GM19455 (cell line): ENCODE data around the gene AACS.

ENCODE experiments used
- ATAC-seq: cut with Tn5 transposase; IDR thresholded peaks from one replicate; pipeline ENCODE4 v1.9.1; 2021; ENCODE audit not compliant: unreplicated experiment

The AACS gene

GRCh38 chr12:125149160-125150108 lies 84.2 kb downstream of the AACS start:
- peak; percentile 95 for ATAC-seq

DNA sequence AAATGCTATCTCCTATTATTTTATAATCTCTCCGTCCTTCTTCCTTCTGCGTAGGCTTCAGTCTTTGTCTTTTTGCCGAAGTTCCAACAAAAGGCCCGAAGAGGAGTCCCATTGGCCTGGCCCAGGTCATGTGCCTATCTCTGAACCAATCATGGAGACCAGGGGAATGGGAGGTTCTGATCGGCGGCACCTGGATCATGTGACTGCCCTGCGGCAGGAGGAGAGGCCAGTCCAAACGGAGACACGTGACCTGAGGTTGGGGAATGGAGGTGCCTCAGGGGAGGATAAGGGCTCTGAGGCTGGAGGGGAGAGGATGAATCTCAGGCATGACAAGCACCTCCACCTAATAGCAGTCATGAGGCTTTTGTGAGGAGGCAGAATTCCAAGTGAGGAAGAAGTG lies 86.0 kb downstream of the AACS start:
- no peak for ATAC-seq

- ATAC-seq: no peak
Observed at GRCh38 chr12:125152463-125152862, 87.2 kb downstream of the AACS start.

DNA sequence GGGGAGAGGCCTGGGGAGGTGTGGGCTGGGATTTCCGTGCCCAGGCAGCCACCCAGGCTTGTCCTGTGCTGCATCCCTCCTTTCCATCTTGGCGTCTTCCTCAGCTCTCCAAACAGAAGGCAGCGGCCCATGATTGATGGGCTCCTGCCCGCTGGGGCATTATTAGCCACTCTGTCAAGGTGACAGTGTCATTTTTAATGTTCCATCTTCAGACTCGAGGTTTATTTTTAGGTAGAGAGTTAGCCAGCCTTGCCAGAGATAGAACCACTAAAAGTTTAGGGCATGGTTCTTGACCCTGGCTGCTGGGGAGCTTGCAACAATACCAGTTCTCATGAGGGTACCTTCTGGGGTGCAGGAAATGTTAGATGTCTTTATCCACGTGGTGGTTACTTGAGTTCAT lies 90.1 kb downstream of the AACS start:
- no peak for ATAC-seq

DNA sequence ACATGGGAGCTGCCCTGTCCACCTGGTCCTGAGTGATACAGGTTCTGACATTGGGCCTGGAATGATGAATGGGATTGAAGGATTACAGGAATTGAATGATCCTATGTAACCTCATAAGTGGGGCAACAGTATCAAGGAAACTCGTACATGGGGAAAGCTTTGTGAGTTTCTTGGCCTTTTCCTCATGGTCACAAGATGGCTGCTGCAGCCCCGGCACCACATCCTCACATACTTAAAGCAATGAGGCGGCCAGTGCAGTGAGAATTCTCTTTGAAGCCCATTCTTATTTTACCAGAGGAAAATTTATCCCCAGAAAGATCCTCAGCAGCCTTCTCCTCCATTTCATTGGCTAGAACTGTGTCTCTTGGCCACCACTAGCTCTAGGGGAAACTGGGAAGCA lies 91.9 kb downstream of the AACS start:
- ATAC-seq: no peak

- no peak for ATAC-seq
Observed at GRCh38 chr12:125159702-125160101, 94.5 kb downstream of the AACS start.

DNA sequence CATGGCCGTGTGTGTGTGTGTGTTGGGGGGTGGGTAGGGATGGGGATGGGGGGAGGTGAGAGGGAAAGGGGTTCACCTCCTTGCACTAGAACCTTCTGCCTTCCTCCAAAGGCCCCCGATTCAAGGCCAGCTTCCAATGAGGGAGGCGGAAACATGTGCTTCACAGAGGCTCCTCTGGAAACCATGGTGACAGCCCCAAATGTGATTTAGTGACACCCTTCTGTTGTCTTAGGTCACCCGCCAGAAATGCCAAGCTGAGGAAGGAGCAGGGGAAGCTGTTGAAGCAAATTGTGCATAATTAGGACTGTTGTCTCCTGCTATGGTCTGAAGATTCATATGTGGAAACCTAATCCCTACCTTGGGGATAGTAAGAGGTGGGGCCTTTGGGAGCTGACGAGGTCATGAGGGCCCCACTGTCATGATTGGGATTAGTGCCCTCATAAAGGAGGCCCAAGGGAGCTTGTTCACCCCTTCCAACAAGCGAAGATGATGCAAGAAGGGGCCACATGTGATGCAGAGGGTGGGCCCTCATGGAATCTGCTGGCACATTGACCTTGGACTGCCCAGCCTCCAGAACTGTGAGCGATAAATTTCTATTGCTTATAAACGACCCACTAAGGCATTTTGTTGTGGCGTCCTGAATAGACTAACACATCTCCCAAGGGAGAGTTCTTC lies 95.2 kb downstream of the AACS start:
- ATAC-seq: no peak

DNA sequence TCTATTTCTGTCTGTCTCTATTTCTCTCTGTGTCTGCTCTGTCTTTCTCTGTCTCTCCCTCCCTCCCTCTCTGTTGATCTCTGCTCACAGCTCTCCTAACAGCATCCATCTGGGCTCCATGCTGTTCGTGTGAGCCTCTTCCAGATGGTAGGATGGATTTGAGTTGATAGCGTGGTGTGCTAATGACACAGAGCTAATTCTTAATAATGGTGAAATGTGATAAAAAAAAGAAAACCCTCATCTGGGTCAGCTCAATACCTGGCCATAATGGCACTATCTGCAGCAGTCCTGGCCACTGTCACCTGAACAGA lies 96.4 kb downstream of the AACS start:
- no peak for ATAC-seq

- ATAC-seq: no peak
Observed at GRCh38 chr12:125162489-125163028, 97.3 kb downstream of the AACS start.

DNA sequence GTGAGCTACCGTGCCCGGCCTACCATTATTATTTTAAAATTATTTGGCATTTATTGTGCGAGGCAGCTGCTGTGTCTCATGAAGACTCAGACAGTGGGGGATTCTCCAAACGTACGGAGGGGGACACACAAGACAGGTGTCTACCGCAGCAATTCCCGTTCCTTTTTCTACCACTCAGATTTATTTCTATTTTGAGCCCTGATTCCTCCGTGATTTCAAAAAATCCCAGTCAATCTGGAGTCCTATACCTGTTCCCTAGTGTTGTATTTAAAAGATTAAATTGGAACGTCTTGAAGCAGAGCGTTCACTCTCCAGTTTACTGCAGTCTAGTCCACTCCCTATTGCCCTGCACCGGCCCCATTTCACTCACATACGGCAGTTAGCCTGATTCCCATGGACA lies 97.9 kb downstream of the AACS start:
- ATAC-seq: no peak

DNA sequence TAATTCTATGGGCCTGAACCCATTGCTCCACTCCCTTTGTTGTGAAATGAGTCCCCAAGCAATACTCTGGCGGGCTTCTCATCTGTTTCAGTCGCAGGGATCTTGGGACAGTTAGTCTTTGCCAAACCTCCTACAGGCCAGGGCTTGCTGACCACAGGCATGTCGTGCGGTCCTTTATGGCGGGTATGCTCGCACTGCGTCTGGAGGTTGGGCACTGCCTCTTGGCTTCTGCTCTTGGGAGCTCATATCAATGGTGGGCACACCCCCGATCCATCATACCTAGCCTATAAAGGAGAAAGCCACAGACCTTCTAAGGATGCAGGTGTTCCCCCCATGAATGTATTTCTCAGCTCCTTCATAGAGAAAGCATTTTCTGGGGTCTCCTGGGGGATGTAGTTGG lies 99.3 kb downstream of the AACS start:
- no peak for ATAC-seq

- ATAC-seq: no peak
Observed at GRCh38 chr12:125166041-125166440, 100.8 kb downstream of the AACS start.

- no peak for ATAC-seq
Observed at GRCh38 chr12:125167658-125168057, 102.4 kb downstream of the AACS start.

DNA sequence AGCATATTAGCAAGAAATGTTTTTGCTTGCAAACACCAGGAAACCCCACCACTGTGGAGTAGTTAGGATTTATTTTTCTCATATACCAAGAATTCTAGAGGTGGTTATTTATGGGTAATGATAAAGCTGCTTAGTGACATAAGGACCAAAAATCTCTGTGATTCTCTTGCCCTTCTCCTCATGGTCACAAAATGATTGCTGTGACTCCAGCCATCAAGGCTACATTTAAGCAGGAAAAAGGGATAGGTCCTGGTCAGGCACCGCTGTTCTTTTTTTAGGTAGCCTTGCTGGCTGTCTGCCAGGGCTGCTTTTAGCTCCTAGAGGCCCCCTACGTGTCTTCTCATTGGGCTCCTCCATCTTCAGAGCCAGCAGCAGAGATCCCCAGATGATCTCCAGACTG lies 104.2 kb downstream of the AACS start:
- ATAC-seq: no peak

DNA sequence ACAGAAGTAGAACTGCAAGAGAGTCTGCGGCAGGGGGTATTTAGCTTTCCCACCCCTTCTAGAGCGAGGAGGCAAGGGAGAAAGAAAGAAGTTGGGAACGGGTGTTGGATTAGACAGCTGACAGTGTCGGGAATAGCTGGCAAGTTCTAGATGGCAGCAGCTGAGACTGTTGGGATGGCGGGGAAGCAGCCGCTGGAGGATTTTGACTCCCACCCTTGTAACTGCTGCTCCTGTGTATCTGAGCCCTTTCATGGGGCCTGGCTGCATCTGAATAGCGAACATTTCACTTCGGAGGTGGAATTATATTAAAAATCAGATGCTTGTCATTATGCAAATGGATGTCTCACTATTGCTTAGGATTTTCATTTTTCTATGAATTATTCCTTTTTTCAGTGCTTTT lies 104.6 kb downstream of the AACS start:
- ATAC-seq: no peak

DNA sequence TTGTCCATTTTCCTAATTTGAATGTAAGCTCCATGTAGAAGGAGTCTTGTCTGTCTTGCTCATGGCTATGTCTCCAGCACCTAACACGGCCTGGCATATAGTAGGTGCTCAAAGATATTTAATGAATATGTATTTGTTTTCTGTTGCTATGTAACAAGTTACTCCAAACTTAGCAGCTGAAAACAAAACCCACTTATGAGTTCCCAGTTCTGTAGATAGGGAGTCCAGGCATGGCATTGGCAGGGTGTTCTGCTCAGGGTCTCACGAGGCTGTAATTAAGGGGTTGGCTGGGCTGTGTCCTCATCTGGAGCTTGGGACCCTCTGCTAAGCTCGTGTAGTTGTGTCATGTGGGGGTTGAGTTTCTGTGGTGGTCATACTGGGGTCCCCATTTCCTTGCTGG lies 106.0 kb downstream of the AACS start:
- no peak for ATAC-seq

DNA sequence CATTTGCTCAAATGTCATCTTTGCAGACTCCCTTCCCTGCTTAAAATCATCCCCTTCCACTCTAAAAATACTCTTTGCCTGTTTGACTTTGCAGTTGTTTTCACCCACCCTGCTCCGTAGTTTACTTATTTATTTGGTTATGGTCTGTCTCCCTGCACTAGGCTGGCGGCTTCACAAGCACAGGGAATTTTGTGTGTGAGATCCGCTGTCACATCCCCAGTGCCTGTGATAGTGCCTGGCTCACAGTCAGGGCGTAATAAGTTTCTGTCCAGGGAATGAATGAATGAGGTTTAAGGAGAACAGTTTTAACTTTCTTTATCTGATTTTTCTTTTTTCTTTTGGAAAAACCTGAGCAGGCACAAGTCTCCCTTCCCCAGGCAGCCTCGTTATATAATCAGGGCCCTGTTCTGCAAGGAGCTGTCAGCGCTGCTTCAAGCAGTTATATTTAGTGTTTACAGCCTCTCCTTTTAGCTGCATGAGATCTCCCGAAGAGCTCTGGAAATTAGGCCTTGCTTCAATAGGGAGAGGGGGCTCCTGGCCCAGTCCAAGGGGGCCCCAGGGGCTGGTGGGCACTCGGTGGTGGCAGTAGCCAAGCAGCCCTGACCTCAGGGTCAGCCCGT lies 107.1 kb downstream of the AACS start:
- ATAC-seq: no peak

- ATAC-seq: no peak
Observed at GRCh38 chr12:125175576-125175975, 110.3 kb downstream of the AACS start.

- ATAC-seq: no peak
Observed at GRCh38 chr12:125178222-125178621, 113.0 kb downstream of the AACS start.

GRCh38 chr12:125180144-125180543 lies 114.9 kb downstream of the AACS start:
- ATAC-seq: no peak

DNA sequence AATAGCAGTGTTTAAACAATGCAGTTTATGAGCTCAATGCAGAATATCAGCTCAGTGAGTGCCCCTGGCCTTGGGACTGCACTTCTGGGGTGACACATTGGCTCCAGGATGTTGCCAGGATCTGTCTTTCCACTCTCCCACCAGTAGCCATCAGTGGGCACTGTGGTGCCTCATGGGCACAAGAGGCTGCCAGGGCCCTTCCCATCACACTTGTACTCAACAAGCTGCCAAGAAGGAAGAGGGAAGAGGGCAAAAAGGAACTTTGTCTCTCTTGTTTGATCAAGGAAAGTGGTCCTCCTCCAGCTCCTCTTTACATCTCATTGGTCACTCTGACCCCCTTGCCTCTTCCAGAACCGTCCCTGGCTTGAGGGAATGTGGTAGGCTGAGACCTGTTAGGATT lies 115.9 kb downstream of the AACS start:
- ATAC-seq: no peak
